Aorta (tissue), 5 donors: Measurements from ENCODE around the gene MYO7A. TPM values are rescaled to one million over a fixed set of nuclear protein-coding genes. Genes with fewer than 3 reads are reported as not detected.

Source experiments
- ATAC-seq: fragments of 200-7000 bp; cut with Tn5 transposase; one replicate; pipeline ENCODE4 v1.9.1; 2022; ENCODE audit warnings: moderate library complexity; ENCODE audit not compliant: low FRiP score
- DNase-seq, 2 donors: peaks; one replicate each; pipeline ENCODE4 v3.0.0-alpha.2; 2020
- H3K27ac ChIP-seq, 2 donors: one replicate each; pipeline ENCODE4 v1.5.1; 2013; ENCODE audit warnings: low read length in 2 of 2, mild to moderate bottlenecking in 2 of 2, moderate library complexity in 2 of 2, control low read depth in 1 of 2, inconsistent platforms in 1 of 2, low read depth in 1 of 2
- H3K27me3 ChIP-seq, 2 donors: one replicate each; pipeline ENCODE4 v1.6.1; 2013; ENCODE audit warnings: control low read depth in 1 of 2, low read length in 1 of 2, mild to moderate bottlenecking in 1 of 2, moderate library complexity in 1 of 2; ENCODE audit not compliant: insufficient read depth in 2 of 2, control insufficient read depth in 1 of 2
- H3K36me3 ChIP-seq, 2 donors: one replicate each; pipeline ENCODE4 v1.6.1; 2013; ENCODE audit warnings: control low read depth in 1 of 2, low read length in 1 of 2, mild to moderate bottlenecking in 1 of 2; ENCODE audit not compliant: insufficient read depth in 2 of 2, control insufficient read depth in 1 of 2
- H3K4me1 ChIP-seq, 2 donors: one replicate each; pipeline ENCODE4 v1.6.1; 2013; ENCODE audit warnings: low read length in 2 of 2, control low read depth in 1 of 2, mild to moderate bottlenecking in 1 of 2, moderate library complexity in 1 of 2; ENCODE audit not compliant: insufficient read depth in 2 of 2, control insufficient read depth in 1 of 2
- H3K4me3 ChIP-seq, 2 donors: one replicate each; pipeline ENCODE4 v1.5.1; 2013; ENCODE audit warnings: low read length in 2 of 2, control low read depth in 1 of 2, mild to moderate bottlenecking in 1 of 2
- H3K9me3 ChIP-seq: one replicate; pipeline ENCODE4 v1.6.1; 2013; ENCODE audit warnings: mild to moderate bottlenecking, low read length; ENCODE audit not compliant: control insufficient read depth
- WGBS, 2 donors: extraction: QIAGEN DNeasy Blood & Tissue Kit; methylation state at CpG; one replicate each; pipeline ENCODE4 v1.1.7; 2013; 5-methylcytosine and 5-hydroxymethylcytosine counted together
- intact Hi-C, 2 donors: fragments of 100-400 bp; cut with DNase I; formaldehyde crosslinking; loops; one replicate each; pipeline versions ENCODE4 v1.14.2 to v1.15.0; 2022
- polyA plus RNA-seq, 2 donors: library from polyadenylated mRNA; stranded (reverse); fragments of 200-250 nt; gene quantifications; one replicate each; pipeline ENCODE4 v1.2.3, GENCODE V29; 2013
- total RNA-seq, 2 donors: library from RNA; stranded (reverse); fragmentation: NEBNext Ultra II Directional; extraction: Animal tissue kit (Norgen Biotek cat#: 25700); gene quantifications; one replicate each; pipeline ENCODE4 v1.2.1, GENCODE V29; 2021
- donor health status: healthy with polysubstance abuse.
- donor health status: Bipolar disorder and iron deficiency.
- donor health status: DM: no; HTN: no; CAD: no.
- donor health status: DM: no; HTN: no; CAD: no.
- donor health status: DM: yes; HTN: yes; CAD: no.

The MYO7A gene
- total and polyA plus RNA-seq, 4 donors = 1.9 to 27.9 (median 6.9) TPM

DNA sequence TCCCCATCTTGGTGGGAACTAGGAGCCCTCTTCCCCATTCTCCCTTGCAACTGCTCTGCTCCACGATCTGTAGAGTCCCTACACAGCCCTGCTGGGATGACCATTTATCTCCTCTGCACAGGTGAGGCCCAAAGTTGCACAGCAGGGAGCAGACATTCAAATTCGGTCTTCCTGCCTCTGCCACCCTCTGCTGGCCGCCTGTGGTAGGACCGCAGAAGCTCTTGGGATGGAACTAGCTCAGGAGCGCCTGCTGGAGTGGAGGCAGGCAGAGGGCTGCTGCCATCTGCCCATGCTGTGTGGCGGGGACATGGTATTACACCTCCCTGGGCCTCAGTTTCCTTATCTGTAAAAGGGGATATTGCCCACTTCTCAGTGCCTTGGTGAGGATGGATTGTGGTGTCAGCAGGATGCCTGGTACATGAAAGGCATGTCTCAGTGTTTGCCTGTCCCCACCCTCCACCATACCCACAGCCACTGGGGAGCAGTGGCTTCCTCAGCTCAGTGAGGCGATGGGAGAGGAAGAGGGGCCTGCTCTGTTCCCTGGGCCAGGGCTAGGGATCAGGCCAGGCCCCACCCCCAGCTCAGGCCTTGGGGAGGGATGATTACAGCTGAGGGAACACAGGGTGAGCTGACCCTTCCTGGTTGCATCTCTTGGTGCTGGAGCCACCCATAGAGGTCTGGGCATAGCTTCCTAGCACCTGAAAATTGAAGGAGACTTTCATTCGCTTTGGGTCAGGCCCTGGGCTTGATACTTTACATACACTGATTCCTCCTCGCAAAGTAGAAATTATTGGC is 36.7 kb upstream of the MYO7A start:
- H3K4me3 ChIP-seq = no peak overlapping the region
- intact Hi-C loops = loop anchor here (1.0 to 2.0 kb wide), 2 partner anchors 43 to 44 kb away; no protein-coding TSS in a partner anchor
- H3K4me1 ChIP-seq = no peaks in the 10 kb centered on the region
- WGBS, 2 donors = 34 to 35% methylated on average over 9 of the region's 9 CpGs
- H3K36me3 ChIP-seq = no peaks in the 10 kb centered on the region
- H3K27ac ChIP-seq = no peak overlapping the region
- ATAC-seq (peak; percentile 80), DNase-seq (peak; percentile 82 to 94)
- H3K27me3 ChIP-seq = no peaks in the 10 kb centered on the region
- no peaks in the 10 kb centered on the region for H3K9me3 ChIP-seq

DNA sequence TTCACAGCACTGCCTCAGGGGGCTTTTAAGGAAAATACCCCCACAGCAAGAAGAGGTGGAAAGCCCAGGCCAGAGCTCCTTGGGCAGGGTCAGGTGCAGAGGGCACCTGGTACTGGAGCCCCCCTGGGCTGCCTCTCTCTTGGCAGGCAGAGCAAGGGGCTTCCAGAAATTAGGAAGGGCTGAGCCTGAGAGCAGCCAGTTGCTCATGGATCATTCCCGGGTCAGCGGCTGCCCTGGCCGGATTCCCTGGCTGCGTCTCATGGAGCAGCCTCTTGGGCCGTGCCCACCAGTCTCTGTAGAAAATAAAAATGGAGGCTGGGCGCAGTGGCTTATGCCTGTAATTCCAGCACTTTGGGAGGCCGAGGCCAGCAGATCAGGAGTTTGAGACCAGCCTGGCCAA is 35.7 kb upstream of the MYO7A start:
- Histone ChIP-seq H3K27ac (no peak overlapping the region), H3K36me3 (no peaks in the 10 kb centered on the region), H3K9me3 (no peaks in the 10 kb centered on the region), H3K4me1 (no peaks in the 10 kb centered on the region), H3K27me3 (no peaks in the 10 kb centered on the region), H3K4me3 (no peak overlapping the region)
- DNase-seq (peak; percentile 43 to 74), ATAC-seq (no peak)
- WGBS, 2 donors = 64 to 69% methylated on average over 7 of the region's 7 CpGs
- intact Hi-C loops = no loop called here

DNA sequence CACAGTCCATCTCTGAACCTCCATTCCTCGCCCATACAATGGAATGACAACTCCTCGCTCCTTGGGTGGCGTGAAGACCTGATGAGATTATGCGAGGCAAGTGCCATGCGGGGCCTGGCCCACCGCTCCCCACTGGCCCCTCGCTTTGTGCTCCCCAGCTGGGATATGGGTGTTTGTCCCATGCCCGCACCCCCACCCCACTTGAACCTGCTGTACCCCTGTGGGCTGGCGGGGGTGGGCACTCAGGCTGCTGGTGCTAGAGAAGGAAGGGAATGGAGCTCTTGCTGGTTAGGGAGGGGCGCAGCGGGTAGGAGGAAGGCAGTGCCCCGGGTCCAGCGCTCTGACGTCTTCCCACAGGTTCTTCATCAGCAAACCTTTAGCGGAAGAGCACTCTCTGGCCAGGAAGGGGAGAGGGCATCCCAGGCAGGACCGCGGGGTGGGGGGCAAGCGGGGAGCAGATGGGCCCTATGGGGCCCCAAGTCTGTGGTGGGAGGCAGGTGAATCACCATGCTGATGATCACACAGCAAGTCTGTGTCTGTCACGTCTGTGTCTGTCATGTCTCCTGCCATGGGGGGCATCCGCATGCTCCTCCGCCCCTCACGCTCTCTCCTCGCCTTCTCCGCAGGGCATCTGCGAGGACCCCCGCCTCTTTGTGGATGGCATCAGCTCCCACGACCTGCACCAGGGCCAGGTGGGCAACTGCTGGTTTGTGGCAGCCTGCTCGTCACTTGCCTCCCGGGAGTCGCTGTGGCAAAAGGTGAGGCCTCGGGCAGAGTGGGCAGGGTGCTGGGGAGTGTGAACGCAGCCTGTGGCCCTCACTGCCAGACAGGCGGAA is 34.8 kb upstream of the MYO7A start:
- WGBS, 2 donors = 89 to 92% methylated on average over 32 to 33 of the region's 33 CpGs
- H3K36me3 ChIP-seq = no peaks in the 10 kb centered on the region
- H3K4me3 ChIP-seq = no peak overlapping the region
- intact Hi-C loops = no loop called here
- ATAC-seq = no peak
- peak; percentile 38 to 73 for DNase-seq
- H3K27ac ChIP-seq = no peak overlapping the region
- H3K4me1 ChIP-seq = no peaks in the 10 kb centered on the region
- no peaks in the 10 kb centered on the region for H3K9me3 ChIP-seq
- H3K27me3 ChIP-seq = no peaks in the 10 kb centered on the region

DNA sequence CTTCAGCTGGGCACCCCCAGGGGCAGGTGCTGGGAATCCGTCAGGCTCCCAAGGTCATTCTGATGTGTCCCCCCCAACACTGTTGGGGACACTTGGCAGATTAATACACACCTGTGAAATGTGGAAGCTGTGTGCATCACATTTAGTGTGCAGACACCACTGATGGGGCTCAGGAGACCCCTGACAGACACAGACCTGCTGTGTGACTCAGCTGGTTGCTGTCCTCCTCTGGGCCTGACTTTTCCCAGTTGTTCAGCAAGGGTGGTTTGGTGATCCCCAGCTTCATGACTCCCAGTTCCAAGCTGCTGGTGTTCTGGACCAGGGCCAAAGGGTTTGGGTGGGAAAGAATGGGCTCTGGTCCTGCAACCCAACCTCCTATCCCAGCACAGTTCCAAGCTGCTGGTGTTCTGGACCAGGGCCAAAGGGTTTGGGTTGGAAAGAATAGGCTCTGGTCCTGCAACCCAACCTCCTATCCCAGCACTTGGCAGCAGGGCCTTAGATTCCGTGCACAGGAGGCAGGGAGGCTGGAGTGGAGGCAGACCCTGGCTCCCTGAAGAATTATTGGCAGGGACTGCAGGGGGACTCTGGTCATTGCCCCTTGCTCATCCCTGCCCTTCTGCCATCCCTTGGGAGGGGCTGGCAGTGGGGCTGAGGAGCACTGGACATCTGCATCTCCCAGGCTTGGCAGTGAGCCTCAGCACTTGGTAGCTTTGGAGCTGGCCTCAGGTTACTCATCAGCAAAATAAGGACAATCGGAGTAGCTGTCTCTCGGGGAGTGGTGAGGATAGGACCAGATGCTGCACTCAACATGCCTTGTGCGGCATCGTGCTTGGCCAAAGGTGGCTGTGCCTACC is 33.8 kb upstream of the MYO7A start:
- Histone ChIP-seq H3K4me3 (no peak overlapping the region), H3K36me3 (no peaks in the 10 kb centered on the region), H3K27me3 (no peaks in the 10 kb centered on the region), H3K4me1 (no peaks in the 10 kb centered on the region), H3K9me3 (no peaks in the 10 kb centered on the region), H3K27ac (no peak overlapping the region)
- DNase-seq (peak; percentile 35 to 53), ATAC-seq (no peak)
- intact Hi-C loops = no loop called here
- WGBS, 2 donors = 87 to 90% methylated on average over 6 of the region's 6 CpGs

DNA sequence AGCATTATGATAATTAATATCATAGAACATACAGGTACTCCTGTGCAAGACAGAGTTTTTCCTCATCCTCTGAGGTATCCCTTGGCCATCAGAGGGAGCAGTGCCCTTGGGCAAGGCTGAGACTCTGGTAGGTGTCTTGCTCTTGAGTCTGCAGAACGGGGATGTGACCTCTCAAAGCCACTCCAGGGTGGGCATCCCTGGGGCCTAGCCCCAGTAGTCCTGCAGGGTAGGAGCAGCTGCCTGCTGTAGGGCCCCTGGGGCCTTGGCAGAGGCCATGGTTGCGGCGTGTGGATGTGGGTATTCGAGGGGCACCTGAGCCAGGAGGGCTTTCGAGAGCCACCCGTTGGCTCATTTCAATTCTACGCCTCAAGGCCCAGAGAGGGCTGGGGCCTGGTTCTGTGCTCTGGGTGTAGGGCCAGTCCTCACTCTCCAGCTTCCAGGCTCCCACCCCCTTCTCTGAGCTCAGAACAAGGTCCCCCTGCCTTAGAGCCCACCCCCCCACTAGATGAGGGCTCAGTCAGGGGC is 33.1 kb upstream of the MYO7A start:
- Histone ChIP-seq H3K27me3 (no peaks in the 10 kb centered on the region), H3K4me3 (no peak overlapping the region), H3K36me3 (no peaks in the 10 kb centered on the region), H3K9me3 (no peaks in the 10 kb centered on the region), H3K27ac (no peak overlapping the region), H3K4me1 (no peaks in the 10 kb centered on the region)
- 96 to 97% methylated on average over 7 of the region's 7 CpGs for WGBS, 2 donors
- intact Hi-C loops = no loop called here
- ATAC-seq = no peak
- peak; percentile 24 to 37 for DNase-seq

DNA sequence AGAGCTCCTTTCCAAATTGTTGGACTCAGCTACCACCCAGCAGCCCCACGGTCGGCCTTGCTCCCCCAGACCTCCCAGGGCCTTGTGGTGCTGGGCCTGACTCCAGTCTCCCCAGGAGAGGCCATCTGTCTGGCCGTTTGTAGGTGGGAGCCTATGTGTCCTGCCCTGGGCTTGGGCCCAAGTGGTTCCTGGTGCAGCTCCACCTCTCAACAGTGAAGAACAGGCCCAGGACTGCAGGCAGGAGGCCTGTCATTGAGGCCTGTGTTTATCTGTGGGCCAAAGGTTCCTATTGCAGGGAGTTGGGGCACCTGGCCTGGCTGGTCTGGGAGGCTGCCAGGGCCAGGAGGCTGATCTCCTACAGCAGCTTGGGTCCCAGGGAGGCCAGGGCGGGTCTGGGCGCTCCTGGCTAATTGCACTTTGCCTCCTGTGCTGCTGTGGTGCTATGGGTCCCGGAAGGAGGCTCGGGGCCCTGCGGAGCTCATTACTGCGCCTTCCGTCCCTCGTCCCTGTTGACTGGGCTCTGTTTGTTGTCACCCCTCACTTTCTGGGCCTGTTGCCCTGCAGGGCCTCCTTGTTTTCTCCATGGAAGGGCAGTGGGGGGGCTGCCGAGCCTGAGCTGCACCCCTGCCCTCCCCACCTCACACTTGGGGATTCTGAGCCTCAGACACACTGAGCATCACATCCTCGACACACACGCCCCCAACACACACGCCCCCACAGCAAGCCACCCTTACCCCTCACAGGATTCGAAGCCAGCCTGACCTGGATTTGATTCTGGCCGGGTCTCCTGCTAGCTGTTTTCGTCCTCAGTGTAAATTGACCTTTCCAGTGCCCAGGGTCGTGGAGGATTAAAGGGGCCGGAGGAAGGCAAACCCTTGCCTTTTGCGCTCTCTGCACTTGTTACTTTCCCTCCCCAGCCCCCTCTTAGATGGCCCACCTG is 32.2 kb upstream of the MYO7A start:
- H3K36me3 ChIP-seq = no peaks in the 10 kb centered on the region
- no peak overlapping the region for H3K4me3 ChIP-seq
- H3K27ac ChIP-seq = no peak overlapping the region
- intact Hi-C loops = no loop called here
- no peaks in the 10 kb centered on the region for H3K27me3 ChIP-seq
- 91 to 95% methylated on average over 21 of the region's 21 CpGs for WGBS, 2 donors
- ATAC-seq = no peak
- no peaks in the 10 kb centered on the region for H3K9me3 ChIP-seq
- no peaks in the 10 kb centered on the region for H3K4me1 ChIP-seq
- DNase-seq = peak; percentile 37 to 51

DNA sequence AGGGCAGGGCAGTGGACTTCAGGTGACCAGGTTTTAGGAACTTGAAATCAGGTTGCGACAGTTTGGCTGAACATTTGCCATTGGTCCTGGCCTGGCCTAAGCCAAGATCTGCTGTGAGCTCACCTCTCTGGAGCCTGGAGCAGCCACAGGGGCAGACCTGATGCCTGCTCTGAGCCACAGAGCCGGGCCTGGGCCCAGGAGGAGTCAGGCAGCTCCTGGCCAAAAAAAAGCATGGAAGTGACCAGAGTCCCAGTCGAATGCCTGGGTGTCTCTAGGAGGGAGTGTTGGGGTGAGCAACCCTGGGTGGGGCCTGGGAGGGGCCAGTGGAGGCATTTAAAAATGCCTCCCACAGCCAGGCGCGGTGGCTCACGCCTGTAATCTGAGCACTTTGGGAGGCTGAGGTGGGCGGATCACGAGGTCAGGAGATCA is 31.4 kb upstream of the MYO7A start:
- ATAC-seq (no peak), DNase-seq (peak in 1 of 2 donors; percentile 34)
- H3K36me3 ChIP-seq = no peaks in the 10 kb centered on the region
- no peak overlapping the region for H3K27ac ChIP-seq
- no peaks in the 10 kb centered on the region for H3K27me3 ChIP-seq
- WGBS, 2 donors = 94 to 98% methylated on average over 8 of the region's 8 CpGs
- no peaks in the 10 kb centered on the region for H3K4me1 ChIP-seq
- H3K4me3 ChIP-seq = no peak overlapping the region
- intact Hi-C loops = no loop called here
- no peaks in the 10 kb centered on the region for H3K9me3 ChIP-seq
